ENCODE data around the gene NDUFB7. TPM values are rescaled to one million over a fixed set of nuclear protein-coding genes. Genes with fewer than 3 reads are reported as not detected.
A peak's percentile ranks its signal among the peaks of the same experiment; 100 is the strongest.

Gene NDUFB7
- total and polyA plus RNA-seq, 2 of the 8 experiments (the other 6 are each of a cell fraction or from before 2014, with no cell fraction given), result 151 to 740 TPM

DNA sequence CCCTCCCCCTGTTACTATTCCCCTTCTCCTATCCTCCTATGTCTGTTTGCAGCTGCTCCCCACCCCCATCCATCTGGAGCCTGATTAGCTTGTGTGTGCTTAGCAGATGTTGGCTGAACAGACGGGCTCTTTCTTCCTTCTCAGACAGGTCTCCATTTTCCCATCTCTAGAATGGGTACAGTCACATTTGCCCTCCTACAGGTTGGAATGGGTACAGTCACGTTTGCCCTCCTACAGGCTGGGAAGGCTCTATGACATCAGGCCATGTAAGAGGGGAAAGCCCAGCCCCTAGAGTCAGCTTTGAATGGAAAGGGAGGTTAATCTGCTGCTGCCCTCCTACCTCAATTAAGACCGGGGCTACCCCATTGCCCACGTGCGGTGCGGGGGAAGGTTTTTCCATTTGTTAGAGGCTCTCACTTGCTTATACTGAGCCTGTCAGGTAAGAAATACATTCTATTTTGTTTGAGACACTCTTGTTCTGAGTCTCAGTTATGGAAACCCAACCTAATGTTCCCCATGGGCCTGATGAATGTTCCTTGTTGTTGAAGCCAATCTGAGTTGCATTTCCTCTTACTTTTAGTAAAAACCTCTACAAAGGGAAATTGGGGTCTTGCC lies 8.9 kb upstream of the NDUFB7 start (continued):
- TF ChIP-seq, protein P1, sequence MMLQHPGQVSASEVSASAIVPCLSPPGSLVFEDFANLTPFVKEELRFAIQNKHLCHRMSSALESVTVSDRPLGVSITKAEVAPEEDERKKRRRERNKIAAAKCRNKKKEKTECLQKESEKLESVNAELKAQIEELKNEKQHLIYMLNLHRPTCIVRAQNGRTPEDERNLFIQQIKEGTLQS (IDR thresholded peaks at IDR 0.05; ENCODE audit: insufficient read depth, low read depth, low read length), result no peak
- TF ChIP-seq, protein P2, sequence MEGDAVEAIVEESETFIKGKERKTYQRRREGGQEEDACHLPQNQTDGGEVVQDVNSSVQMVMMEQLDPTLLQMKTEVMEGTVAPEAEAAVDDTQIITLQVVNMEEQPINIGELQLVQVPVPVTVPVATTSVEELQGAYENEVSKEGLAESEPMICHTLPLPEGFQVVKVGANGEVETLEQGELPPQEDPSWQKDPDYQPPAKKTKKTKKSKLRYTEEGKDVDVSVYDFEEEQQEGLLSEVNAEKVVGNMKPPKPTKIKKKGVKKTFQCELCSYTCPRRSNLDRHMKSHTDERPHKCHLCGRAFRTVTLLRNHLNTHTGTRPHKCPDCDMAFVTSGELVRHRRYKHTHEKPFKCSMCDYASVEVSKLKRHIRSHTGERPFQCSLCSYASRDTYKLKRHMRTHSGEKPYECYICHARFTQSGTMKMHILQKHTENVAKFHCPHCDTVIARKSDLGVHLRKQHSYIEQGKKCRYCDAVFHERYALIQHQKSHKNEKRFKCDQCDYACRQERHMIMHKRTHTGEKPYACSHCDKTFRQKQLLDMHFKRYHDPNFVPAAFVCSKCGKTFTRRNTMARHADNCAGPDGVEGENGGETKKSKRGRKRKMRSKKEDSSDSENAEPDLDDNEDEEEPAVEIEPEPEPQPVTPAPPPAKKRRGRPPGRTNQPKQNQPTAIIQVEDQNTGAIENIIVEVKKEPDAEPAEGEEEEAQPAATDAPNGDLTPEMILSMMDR (IDR thresholded peaks at IDR 0.05; ENCODE audit: control extremely low read depth in 1 of 3, insufficient read depth in 1 of 3, low read depth in 1 of 3, low read length in 3 of 3), result peak in 2 of 3 experiments; percentile 3 to 10; a peak in 1 of 4 replicates
- TF ChIP-seq TAF7 (optimal IDR thresholded peaks at IDR 0.05; ENCODE audit: borderline replicate concordance, low read depth, low read length), result no peak
- TF ChIP-seq POLR2A (IDR thresholded peaks at IDR 0.05; ENCODE audit: control extremely low read depth in 1 of 2, low read depth in 2 of 2, low read length in 2 of 2), result no peak
- no peak for TF ChIP-seq POU5F1 (IDR thresholded peaks at IDR 0.05; ENCODE audit: low read depth, low read length)

All from H1 (cell line).